Measurements from ENCODE around the gene GOLPH3. TPM values are rescaled to one million over a fixed set of nuclear protein-coding genes. Genes with fewer than 3 reads are reported as not detected.
"Not testable (repeated sequence)": the region's sequence is repeated elsewhere in the genome, so short reads cannot be mapped to it uniquely, and the experiment has no call there.

The GOLPH3 gene
- 76.8 and 88.3 TPM in 2 replicates for total RNA-seq (2014; rRNA removed; shearing (Covaris generic))
- 19.5 and 68.8 TPM in 2 replicates for polyA plus RNA-seq (2014; cell fraction: nucleus; rRNA removed)

DNA sequence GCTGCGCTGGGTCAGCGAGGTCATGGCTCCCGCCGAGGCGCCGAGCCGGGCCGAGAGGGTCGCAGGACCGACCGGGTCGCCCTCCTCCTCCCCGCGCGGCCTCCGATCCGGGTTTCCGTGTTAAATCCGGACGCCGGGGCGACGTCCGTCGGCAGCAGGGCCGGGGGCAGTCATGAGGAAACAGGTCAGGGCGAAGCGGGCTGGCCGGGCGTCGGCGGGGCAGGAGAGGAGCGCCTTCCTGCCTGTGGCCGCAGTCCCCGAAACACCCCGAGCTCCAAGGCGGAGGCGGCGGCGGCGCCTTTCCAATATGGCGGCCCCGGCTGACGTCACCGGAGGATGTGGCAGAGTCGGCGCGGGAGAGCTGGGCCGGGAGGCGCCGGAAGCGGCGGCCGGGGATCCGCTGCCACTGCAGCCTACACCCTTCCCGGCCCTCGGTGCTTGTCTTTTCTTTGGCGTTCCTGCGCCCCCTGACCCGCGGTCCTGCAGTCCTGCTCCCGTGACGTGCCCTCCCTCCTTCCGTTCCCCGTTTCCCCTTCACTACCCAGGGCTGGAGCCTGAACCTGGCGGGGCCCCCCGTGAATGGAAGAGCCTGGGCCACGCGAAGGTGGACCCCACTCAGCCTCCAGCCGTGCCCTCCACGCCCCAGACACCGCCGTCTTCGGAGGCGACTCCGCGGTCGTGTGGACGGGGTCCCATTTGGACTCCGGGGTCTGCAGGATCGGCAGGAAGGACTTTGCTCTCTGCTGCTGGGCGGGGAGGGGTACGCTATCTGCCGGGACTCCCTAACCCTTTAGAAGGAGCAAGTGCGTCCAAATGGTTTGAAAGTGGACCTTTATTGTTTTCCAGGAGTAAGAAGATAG is at the start of gene GOLPH3:
TSS of gene GOLPH3 (minus strand) at position 309 of the 860 bp plus-strand sequence. CDS start at position 24, 285 bp downstream.
- DNase-seq (ENCODE audit: extremely low read depth, low read depth), result peak; percentile 86

DNA sequence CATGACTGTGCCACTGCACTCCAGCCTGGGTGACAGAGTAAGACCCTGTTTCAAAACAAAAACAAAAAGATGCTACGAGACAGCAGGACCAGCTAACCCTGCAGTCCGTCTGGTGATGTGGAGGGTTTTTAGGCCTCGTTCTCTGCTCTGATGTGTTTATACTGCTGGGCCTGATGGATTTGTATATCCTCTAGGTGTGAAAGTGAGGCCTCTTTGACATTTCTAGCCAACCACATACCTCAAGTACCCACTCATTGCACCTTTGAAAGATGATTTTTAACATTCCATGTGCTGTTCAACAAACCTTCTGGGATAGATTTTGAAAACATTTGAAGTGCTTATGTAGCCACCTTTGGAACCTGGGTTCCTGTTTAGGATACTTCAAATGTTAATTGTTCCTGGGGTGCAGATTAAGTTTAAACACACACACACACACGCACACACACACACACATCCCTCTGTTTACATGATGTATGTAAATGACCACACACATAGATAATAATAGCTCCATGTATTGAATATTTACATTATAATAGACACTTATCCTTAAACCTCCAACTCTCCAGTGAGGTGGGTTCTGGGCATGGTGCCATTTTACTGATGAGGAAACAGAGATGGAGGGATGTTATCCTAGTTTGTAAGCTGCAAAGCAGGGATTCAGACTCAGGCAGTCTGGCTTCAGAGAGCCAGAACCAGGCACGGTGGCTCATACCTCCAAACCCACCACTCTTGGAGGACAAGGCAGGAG is 48.8 kb upstream of the GOLPH3 start:
- DNase-seq (ENCODE audit: extremely low read depth, low read depth), result no peak

DNA sequence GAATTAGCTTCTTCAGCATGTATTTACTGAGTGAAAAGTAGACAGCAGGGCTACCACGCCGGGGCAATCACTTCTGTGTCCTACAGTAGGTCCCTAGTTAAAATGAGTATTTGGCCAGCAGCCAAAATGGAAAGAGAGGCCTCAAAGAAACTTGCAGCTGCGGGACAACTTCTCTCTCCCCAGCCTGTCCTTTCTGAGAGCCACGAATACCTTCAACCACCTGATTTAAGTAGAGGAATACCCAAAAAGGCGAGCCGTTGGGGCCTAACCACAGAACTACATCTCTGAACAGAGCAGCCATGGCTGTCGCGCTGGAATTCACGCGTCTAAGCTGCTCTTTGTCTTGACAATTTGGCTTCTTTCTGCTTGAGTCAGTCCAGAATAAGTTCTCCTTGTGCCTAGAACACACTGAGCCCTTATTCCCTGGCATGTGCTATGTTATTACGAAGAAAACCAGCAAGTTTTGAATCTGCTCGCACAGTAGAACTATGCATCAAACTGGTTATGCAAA is 43.8 kb upstream of the GOLPH3 start:
- DNase-seq (ENCODE audit: extremely low read depth, low read depth), result no peak

DNA sequence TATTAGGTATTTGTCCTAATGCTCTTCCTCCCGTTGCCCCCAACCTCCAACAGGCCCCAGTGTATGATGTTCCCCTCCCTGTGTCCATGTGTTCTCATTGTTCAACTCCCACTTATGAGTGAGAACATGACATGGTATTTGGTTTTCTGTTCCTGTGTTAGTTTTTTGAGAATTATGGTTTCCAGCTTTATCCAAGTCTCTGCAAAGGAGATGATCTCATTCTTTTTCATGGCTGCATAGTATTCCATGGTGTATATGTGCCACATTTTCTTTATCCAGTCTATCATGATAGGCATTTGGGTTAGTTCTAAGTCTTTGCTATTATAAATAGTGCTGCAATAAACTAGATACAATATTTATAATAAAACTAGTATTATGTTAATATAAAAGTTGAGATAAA is 40.2 kb upstream of the GOLPH3 start:
- DNase-seq (ENCODE audit: extremely low read depth, low read depth), result not testable (repeated sequence)

DNA sequence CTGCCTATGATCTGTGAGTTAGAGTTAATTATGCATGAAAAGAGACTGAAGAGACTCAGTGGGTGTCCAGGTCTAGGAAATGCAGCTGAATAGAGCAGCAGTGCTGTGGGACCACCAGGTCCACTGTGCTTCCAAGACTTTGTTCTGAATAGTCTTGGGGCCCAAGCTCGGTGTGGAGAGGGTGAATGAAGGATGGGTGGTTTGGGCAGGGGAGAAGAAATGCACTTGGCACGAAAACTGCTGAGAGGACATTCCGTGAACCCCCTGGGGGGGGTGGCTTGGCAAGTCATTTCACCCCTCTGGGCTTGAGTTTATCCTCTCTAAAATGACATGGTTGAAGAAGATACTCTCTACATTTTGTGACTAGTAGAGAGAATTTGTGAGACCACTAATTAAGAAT is 36.0 kb upstream of the GOLPH3 start:
- DNase-seq (ENCODE audit: extremely low read depth, low read depth), result no peak

DNA sequence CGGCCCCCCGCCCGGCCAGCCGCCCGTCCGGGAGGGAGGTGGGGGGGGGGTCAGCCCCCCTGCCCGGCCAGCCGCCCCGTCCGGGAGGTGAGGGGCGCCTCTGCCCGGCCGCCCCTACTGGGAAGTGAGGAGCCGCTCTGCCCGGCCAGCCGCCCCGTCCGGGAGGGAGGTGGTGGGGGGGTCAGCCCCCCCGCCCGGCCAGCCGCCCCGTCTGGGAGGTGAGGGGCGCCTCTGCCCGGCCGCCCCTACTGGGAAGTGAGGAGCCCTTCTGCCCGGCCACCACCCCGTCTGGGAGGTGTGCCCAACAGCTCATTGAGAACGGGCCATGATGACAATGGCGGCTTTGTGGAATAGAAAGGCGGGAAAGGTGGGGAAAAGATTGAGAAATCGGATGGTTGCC is 34.7 kb upstream of the GOLPH3 start:
- DNase-seq (ENCODE audit: extremely low read depth, low read depth), result not testable (repeated sequence)

DNA sequence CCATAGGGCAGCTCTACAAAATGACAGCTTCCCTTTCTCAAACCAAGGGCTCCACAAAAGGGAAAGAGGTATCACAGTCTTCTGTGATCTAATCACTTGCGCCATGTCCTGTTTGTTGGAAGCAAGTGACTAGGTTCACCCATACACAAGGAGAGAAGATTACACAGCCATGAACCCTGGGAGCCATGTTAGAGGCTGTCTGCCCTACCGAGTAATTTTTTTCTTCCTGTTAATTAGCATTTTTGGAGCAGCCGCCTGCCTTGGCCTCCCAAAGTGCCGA is 33.2 kb upstream of the GOLPH3 start:
- no peak for DNase-seq (ENCODE audit: extremely low read depth, low read depth)

DNA sequence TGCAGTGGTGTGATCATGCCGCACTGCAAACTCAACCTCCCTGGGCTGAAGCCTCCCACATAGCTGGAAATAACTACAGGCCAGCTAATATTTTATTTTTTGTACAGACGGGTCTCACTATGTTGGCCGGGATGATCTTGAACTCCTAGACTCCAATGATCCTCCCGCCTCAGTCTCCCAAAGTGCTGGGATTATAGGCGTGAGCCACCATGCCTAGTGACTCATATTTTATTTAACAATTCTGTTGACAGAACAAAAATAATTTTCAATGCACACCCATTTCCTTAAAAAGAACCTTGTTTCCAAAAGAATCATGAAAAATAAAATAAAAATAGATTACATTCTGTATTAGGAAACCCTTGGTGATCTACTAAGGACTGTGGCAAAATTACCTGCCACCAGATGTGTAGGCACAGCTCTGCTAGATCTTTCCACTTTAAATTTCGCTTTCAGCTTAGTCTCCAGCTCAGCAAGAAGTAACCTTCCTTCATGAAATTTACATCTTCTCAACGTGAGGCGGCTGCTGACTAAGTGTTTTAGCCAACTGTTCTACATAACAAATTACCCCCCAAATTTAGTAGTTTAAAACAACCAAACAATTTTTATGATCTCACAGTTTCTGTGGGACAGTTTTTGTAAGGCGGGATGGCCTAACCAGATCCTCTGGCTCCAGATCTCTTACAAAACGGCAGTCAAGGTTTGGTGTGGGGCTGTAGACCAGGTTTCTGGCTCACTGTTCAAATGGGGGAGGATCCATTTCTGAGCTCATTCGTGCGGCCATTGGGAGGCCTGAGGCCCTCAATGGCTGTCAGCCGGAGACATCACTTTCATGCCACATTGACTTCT is 32.6 kb upstream of the GOLPH3 start:
- no peak for DNase-seq (ENCODE audit: extremely low read depth, low read depth)

DNA sequence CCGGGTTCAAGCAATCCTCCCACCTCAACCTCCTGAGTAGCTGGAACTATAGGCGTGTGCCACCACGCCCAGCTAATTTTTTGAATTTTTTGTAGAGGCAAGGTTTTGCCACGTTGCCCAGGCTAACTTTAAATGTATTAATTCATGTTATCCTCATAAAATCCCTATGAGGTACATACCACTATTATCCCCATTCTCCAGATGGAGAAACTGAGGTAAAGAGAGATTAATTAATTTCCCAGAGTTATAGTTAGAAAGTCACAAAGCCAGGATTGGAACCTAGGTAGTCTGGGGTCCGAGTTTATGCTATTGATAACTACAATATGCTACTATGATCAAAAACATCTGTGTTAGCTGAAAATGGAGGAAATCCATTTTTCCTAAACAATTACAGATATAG is 31.9 kb upstream of the GOLPH3 start:
- DNase-seq (ENCODE audit: extremely low read depth, low read depth), result no peak

DNA sequence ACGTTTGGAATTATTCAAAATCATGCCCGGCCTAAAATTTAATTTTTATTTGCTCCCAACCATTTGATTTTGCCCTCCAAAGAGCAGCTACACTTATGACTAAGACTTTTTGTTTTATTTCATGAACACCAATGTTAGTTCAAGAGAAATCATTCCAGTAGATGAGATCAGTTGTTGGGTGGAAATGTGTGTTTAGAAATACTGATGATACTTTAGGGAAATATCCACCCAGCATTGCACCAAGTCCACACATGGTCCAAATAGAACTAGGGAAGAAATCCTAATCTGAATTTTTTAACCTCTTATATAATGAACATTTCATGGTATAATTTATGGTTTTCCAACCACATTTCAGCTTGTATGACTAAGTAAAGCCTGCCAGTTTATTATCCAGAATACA is 28.3 kb upstream of the GOLPH3 start:
- DNase-seq (ENCODE audit: extremely low read depth, low read depth), result no peak

DNA sequence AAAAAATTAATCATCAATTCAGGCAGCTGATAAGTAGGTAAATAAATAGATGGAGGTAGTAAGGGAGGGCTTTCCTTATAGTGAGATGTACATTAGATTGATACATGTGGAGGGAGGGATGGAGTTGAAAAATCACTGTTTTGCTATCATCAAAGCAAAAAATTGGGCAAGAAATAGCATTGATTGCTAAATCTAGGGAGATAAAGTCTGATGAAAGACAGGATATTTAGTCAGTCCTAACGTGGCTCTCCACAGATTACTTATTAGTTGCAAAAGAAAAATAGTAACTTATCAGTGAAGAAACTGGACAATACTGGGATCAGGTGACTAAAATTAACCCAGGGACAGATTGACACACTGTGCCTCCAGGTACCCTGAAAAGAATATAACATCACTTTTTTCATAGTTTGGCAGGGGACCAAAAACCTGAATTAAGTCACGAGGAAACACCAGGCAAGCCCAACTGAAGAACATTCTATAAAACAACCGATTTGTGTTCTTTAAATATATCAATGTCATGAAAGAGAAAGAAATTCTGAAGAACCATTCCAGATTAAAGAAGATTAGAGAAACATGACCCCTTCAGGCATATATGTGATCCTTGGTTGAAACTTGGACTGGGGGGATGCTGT is 27.1 kb upstream of the GOLPH3 start:
- peak; percentile 11 for DNase-seq (ENCODE audit: extremely low read depth, low read depth)

DNA sequence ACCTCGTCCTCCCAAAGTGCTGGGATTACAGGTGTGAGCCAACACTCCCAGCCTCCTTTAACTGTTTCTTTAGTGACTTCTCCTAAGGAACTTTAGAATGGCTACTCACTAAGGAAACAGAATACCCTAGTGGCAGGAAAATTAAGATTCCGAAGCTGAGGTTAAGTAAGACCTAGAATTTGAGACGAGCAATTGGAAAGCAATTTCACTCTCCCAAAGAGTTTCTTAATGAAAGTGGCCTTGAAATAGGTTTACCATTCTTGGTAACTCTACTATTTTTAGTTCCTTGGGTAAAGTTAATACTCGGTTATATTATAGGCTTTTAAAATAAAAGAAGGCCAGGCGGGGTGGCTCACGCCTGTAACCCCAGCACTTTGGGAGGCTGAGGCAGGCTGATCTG is 22.9 kb upstream of the GOLPH3 start:
- no peak for DNase-seq (ENCODE audit: extremely low read depth, low read depth)

DNA sequence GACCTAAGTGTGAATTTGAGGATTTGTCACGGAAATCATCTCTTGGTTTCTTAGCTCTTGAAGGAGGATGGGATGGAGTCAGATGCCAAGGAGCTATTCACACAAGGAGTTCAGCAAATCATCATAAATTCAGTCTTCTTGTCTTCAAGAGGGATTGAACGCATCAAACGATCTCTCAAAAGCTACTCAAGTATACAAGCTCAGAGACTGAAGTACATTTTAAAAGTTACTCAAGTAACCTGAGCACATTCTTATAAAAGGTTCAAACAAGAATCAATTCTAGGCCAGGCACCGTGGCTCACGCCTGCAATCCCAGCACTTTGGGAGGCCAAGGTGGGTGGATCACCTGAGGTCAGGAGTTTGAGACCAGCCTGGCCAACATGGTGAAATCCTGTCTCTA is 21.1 kb upstream of the GOLPH3 start:
- no peak for DNase-seq (ENCODE audit: extremely low read depth, low read depth)

DNA sequence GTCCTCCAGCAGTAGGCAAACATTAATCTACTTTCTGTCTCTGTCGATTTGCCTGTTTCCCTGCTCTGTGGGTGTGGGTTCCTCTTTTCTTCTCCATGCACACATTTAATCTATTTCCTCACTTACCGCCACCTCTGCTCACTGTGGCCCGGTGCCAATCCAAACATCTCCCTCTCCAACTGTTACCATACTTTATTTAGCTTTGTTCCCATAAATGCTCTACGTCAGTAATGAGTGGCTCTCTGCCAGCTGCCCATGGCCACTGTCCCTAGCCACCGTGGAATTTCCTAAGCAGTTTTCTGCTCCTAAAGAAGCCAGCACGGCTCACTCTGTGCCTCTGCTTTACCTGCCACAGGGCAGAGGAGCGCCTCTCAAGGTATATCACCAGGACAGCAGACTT is 19.5 kb upstream of the GOLPH3 start:
- DNase-seq (ENCODE audit: extremely low read depth, low read depth), result peak; percentile 49

DNA sequence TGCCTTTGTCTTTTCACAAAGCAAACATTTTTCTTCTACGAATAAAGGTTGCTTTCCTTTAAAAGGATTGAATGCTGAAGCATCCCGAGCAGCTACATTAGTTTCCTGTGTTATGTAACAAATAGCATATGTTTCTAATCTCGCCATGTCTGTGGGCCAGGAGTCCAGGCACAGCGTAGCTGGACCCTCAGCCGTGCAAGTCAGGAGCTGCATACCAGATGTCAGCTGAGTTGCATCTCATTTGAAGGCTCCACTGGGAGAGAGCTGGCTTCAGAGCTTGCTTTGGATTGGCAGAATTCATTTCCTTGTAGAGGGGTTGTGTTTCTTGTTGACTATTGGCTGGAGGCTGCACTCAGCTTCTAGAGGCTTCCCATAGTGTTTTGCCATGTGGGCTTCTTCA is 16.0 kb upstream of the GOLPH3 start:
- no peak for DNase-seq (ENCODE audit: extremely low read depth, low read depth)

DNA sequence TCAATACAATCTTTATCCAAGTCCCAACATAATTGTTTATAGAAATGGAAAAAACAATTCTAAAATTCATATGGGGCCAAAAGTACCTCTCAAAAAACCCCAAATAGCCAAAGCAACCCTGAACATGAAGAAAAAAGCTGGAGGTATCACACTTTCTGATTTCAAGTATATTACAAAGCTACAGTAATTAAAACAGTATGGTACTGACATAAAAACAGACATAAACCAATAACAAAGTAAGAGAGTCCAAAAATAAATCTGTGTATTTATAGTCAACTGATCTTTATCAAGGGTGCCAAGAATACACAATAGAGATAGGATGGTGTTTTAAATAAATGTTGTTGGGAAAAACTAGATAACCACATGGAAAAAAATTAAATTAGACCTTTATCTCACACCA is 13.6 kb upstream of the GOLPH3 start:
- DNase-seq (ENCODE audit: extremely low read depth, low read depth), result no peak

DNA sequence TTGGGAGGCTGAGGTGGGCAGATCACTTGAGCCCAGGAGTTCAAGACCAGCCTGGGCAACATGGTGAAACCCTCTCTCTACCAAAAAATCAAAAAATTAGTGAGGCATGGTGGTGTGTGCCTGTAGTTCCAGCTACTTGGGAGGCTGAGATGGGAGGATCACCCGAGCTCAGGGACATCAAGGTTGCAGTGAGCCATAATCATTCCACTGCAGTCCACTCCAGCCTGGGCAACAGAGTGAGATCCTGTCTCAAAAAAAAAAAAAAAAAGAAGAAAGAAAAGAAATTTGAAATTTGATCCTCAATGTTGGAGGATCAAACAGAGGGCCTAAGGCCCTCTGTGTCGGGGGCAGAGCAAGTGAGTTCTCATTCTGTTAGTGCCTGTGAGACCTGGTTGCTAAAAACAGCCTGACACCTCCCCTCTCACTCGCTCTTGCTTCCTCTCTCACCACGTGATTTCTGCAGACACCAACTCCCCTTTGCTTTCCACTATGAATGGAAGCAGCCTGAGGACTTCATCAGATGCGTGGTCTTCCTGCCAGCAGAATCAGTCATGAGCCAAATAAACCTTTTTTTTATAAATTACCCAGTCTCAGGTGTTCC is 8.4 kb upstream of the GOLPH3 start:
- DNase-seq (ENCODE audit: extremely low read depth, low read depth), result no peak

DNA sequence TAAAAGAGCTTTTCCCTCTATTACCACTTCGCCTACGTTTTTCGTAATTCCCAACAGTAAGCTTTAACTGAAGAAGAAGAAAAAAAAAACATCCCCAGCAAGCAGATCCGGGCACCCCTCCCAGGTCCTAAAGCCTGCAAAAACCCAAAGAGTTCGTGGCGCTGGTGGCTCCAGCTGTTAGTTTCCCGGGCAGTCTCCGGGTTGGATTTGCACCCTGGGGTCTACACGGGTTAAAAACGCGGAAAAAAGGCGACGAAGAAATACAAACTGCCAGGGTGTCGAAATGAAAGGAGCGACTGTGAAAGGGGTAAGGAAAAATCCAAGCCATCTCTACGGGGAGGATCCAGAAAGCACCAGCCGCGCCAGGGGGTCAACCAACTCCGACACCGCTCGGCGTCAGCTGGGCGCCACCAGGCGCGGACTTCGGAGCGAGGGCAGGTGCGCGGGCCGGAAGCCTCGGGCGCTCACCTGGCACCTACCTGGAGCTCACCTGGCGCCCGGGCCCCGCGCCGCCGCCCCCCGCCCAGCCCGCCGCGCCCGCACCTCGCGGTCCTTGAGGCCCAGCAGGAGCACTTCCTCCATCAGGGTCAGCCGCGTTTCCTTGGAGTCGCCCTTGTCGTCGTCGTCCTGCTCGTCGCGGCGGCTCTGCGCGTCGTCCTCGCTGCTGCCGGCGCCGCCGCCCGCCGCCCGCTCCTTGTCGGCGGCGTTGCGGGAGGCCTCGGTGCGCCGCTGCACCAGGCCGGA is 680 bp downstream of the GOLPH3 start:
- peak; percentile 31 for DNase-seq (ENCODE audit: extremely low read depth, low read depth)

DNA sequence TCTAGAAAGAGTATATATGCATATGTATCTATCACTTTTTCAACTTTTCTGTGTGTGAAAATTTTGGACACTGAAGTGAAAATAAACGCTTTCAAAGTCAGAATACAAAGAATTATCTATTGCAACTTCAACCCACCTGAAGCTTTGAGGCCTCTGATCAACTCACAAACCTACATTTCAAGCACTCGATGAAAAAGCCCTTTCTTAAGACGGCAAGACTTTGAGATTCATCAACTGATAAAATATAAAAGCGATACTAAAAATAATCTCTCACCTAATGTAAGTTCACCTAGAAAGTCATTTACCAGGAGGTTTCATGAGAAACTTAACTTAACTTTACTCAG is 1.2 kb downstream of the GOLPH3 start:
- no peak for DNase-seq (ENCODE audit: extremely low read depth, low read depth)

All from NCI-H460 (cell line).